Measurements from ENCODE around the gene CDKN2B-AS1. TPM values are rescaled to one million over a fixed set of nuclear protein-coding genes. Genes with fewer than 3 reads are reported as not detected.
A peak's percentile ranks its signal among the peaks of the same experiment; 100 is the strongest.

Gene CDKN2B-AS1
- total RNA-seq, 6 experiments from 2014 or later = 0.61 to 1.5 (median 1.2) TPM

- H3K27ac Mint-ChIP-seq = peak overlapping the region; percentile 2; the same call in 1 of the 2 replicates
- no peak for TF ChIP-seq CTCF (IDR thresholded peaks at IDR 0.05)
- no peak for DNase-seq
- no peak overlapping the region for H3K4me3 Mint-ChIP-seq
- no peaks in the 10 kb centered on the region for H3K36me3 Mint-ChIP-seq (ENCODE audit: low read depth)
- H3K9me3 Mint-ChIP-seq = no peaks in the 10 kb centered on the region
- peaks cover 58% of the 10 kb centered on the region for H3K4me1 Mint-ChIP-seq (ENCODE audit: low read depth)
- no peaks in the 10 kb centered on the region for H3K27me3 Mint-ChIP-seq (ENCODE audit: insufficient read depth)
These were observed 42.5 kb downstream of the CDKN2B-AS1 start for GRCh38 chr9:22036866-22037626.

GRCh38 chr9:22037954-22038690 lies 43.5 kb downstream of the CDKN2B-AS1 start:
- H3K27ac Mint-ChIP-seq = peak overlapping the region; percentile 2; the same call in 1 of the 2 replicates

GRCh38 chr9:22039258-22039657 lies 44.7 kb downstream of the CDKN2B-AS1 start:
- DNase-seq = no peak
- no peaks in the 10 kb centered on the region for H3K9me3 Mint-ChIP-seq
- H3K27ac Mint-ChIP-seq = no peak overlapping the region
- no peak overlapping the region for H3K4me3 Mint-ChIP-seq
- H3K36me3 Mint-ChIP-seq (ENCODE audit: low read depth) = no peaks in the 10 kb centered on the region
- TF ChIP-seq CTCF (IDR thresholded peaks at IDR 0.05) = no peak
- H3K27me3 Mint-ChIP-seq (ENCODE audit: insufficient read depth) = no peaks in the 10 kb centered on the region
- peaks cover 64% of the 10 kb centered on the region for H3K4me1 Mint-ChIP-seq (ENCODE audit: low read depth)

More at GRCh38 chr9:22037954-22038690, 43.5 kb downstream of the CDKN2B-AS1 start:
- Mint-ChIP-seq H3K4me1 (ENCODE audit: low read depth) (peaks cover 58% of the 10 kb centered on the region), H3K27me3 (ENCODE audit: insufficient read depth) (no peaks in the 10 kb centered on the region), H3K36me3 (ENCODE audit: low read depth) (no peaks in the 10 kb centered on the region), H3K4me3 (no peak overlapping the region), H3K9me3 (no peaks in the 10 kb centered on the region)
- peak; percentile 84 for TF ChIP-seq CTCF (IDR thresholded peaks at IDR 0.05)
- DNase-seq = peak; percentile 32

GRCh38 chr9:22040760-22041159 lies 46.2 kb downstream of the CDKN2B-AS1 start:
- no peak for TF ChIP-seq CTCF (IDR thresholded peaks at IDR 0.05)

GRCh38 chr9:22041344-22041743 lies 46.8 kb downstream of the CDKN2B-AS1 start:
- no peaks in the 10 kb centered on the region for H3K27me3 Mint-ChIP-seq (ENCODE audit: insufficient read depth)
- TF ChIP-seq CTCF (IDR thresholded peaks at IDR 0.05) = no peak
- peaks cover 67% of the 10 kb centered on the region for H3K4me1 Mint-ChIP-seq (ENCODE audit: low read depth)
- peak overlapping the region; percentile 55; the same call in 1 of the 2 replicates for H3K4me3 Mint-ChIP-seq
- H3K9me3 Mint-ChIP-seq = no peaks in the 10 kb centered on the region
- peak overlapping the region; percentile 73 for H3K27ac Mint-ChIP-seq
- DNase-seq = no peak
- H3K36me3 Mint-ChIP-seq (ENCODE audit: low read depth) = no peaks in the 10 kb centered on the region

More at GRCh38 chr9:22040760-22041159, 46.2 kb downstream of the CDKN2B-AS1 start:
- Mint-ChIP-seq H3K36me3 (ENCODE audit: low read depth) (no peaks in the 10 kb centered on the region), H3K27ac (peak overlapping the region; percentile 73), H3K9me3 (no peaks in the 10 kb centered on the region), H3K4me3 (peak overlapping the region; percentile 55), H3K27me3 (ENCODE audit: insufficient read depth) (no peaks in the 10 kb centered on the region), H3K4me1 (ENCODE audit: low read depth) (peaks cover 70% of the 10 kb centered on the region)
- DNase-seq = peak; percentile 88

Data from HFFc6 (cell line).